HepG2 (cell line): ENCODE data around the gene EFL1.
"Not testable (repeated sequence)": the region's sequence is repeated elsewhere in the genome, so short reads cannot be mapped to it uniquely, and the experiment has no call there.

ENCODE experiments used
- ADNP ChIP-seq: sonication (generic); formaldehyde crosslinking; IDR thresholded peaks from 2 replicates; pipeline ENCODE4 v1.4.0; 2020; ENCODE audit warnings: missing genetic modification reagents
- ASH2L ChIP-seq: fragments of 300-600, 200-600 bp; sonication (generic); IDR thresholded peaks from 2 replicates; pipeline ENCODE4 v1.7.0; 2017; ENCODE audit warnings: low read depth, mild to moderate bottlenecking, moderate library complexity, mixed read lengths, low read length; ENCODE audit not compliant: insufficient read length
- CBX1 ChIP-seq: IDR thresholded peaks from one replicate; pipeline ENCODE4 v1.6.1; 2016; ENCODE audit warnings: antibody characterized with exemption, low read depth
- MAFK ChIP-seq, 2 experiments: IDR thresholded peaks in 1 of 2; conservative IDR thresholded peaks in 1 of 2; 2 replicates each; pipeline ENCODE4 v1.6.1; 2011; ENCODE audit warnings: improper control_type of control experiment in 2 of 2, low read length in 2 of 2
- NCOA2 ChIP-seq: sonication (generic); formaldehyde crosslinking; IDR thresholded peaks from 2 replicates; pipeline ENCODE4 v1.8.0; 2022; ENCODE audit warnings: inconsistent platforms
- NFE2 ChIP-seq: sonication (generic); formaldehyde crosslinking; IDR thresholded peaks from 2 replicates; pipeline ENCODE4 v1.4.0; 2020; ENCODE audit warnings: missing genetic modification reagents
- POLR2G ChIP-seq: fragments of 200-400 bp; formaldehyde crosslinking; IDR thresholded peaks from 2 replicates; pipeline ENCODE4 v1.6.1; 2018; ENCODE audit warnings: mild to moderate bottlenecking, low read depth, low read length, moderate library complexity
- ZNF253 ChIP-seq: sonication (generic); formaldehyde crosslinking; IDR thresholded peaks from 2 replicates; pipeline ENCODE4 v1.8.0; 2022; ENCODE audit warnings: mild to moderate bottlenecking, missing genetic modification reagents, borderline replicate concordance
- ZNF274 ChIP-seq: sonication (generic); formaldehyde crosslinking; IDR thresholded peaks from 2 replicates; pipeline ENCODE4 v1.5.1; 2020; ENCODE audit warnings: mild to moderate bottlenecking, missing genetic modification reagents
- ZNF792 ChIP-seq: IDR thresholded peaks from 2 replicates; pipeline ENCODE4 v1.6.1; 2016
- TF ChIP-seq, protein P1 (sequence below): sonication (generic); formaldehyde crosslinking; IDR thresholded peaks from 2 replicates; pipeline ENCODE4 v1.5.0; 2020; ENCODE audit warnings: mild to moderate bottlenecking, missing genetic modification reagents, moderate library complexity
- TF ChIP-seq, protein P2 (sequence below): sonication (generic); formaldehyde crosslinking; IDR thresholded peaks from 2 replicates; pipeline ENCODE4 v1.4.0; 2020; ENCODE audit warnings: missing genetic modification reagents

DNA sequence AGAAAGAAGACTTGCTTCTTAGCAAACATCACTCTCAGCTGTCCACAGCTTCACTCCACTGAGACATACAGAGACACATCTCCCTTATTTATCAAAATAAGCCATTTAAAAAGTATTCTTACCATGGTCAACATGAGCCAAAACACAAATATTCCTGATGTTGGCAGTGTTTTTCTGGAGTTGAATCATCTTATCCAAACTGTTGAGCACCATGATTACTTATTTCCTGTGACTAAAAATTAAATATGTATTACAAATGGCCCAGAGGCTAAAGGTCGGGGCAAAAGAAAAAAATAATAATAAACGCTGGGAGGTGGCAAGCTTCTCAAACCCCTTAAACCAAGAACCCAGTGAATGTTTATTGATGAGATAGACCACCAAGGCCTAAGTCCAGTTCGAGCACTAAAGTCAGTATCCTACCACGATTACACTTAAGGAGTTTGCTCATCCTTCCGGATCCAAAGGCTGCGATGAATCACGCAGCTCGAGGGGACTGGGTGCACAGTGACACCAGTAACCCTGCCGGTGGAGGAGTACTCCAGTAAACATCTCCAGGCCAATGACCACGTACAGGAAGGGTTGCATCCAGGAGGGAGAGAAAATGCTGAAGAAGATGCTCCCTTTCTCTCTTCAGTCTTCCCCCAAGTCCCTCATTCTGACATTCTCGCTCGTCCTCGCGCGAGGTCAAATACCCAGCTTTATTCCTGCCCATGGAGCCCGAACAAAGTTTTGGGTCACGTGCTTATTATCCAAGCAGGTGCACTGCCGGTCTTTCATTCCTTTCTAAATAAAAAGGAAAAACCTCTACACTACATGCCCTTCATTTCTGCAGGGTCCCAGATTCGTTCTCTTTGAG, 740 bp downstream of the EFL1 start:
- not testable (repeated sequence) for TF ChIP-seq CBX1; ZNF253 (CRISPR knock-in tag); NCOA2 (CRISPR knock-in tag); ZNF274 (CRISPR knock-in tag); POLR2G; ADNP (CRISPR knock-in tag); ZNF792 (CRISPR knock-in tag); ASH2L; MAFK (conservative IDR thresholded peaks at IDR 0.05 in 1 of 2, IDR thresholded peaks at IDR 0.05 in 1 of 2; ENCODE audit: low read length in 2 of 2); NFE2
- TF ChIP-seq, protein P1, sequence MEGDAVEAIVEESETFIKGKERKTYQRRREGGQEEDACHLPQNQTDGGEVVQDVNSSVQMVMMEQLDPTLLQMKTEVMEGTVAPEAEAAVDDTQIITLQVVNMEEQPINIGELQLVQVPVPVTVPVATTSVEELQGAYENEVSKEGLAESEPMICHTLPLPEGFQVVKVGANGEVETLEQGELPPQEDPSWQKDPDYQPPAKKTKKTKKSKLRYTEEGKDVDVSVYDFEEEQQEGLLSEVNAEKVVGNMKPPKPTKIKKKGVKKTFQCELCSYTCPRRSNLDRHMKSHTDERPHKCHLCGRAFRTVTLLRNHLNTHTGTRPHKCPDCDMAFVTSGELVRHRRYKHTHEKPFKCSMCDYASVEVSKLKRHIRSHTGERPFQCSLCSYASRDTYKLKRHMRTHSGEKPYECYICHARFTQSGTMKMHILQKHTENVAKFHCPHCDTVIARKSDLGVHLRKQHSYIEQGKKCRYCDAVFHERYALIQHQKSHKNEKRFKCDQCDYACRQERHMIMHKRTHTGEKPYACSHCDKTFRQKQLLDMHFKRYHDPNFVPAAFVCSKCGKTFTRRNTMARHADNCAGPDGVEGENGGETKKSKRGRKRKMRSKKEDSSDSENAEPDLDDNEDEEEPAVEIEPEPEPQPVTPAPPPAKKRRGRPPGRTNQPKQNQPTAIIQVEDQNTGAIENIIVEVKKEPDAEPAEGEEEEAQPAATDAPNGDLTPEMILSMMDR (CRISPR knock-in tag): not testable (repeated sequence)
- TF ChIP-seq, protein P2, sequence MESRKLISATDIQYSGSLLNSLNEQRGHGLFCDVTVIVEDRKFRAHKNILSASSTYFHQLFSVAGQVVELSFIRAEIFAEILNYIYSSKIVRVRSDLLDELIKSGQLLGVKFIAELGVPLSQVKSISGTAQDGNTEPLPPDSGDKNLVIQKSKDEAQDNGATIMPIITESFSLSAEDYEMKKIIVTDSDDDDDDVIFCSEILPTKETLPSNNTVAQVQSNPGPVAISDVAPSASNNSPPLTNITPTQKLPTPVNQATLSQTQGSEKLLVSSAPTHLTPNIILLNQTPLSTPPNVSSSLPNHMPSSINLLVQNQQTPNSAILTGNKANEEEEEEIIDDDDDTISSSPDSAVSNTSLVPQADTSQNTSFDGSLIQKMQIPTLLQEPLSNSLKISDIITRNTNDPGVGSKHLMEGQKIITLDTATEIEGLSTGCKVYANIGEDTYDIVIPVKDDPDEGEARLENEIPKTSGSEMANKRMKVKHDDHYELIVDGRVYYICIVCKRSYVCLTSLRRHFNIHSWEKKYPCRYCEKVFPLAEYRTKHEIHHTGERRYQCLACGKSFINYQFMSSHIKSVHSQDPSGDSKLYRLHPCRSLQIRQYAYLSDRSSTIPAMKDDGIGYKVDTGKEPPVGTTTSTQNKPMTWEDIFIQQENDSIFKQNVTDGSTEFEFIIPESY (CRISPR knock-in tag): not testable (repeated sequence)
